Loucy (cell line): ENCODE results near the gene RAPGEF2.

Experiments
- H2AFZ ChIP-seq: fragments of 200-600 bp; sonication (generic); 2 replicates; pipeline ENCODE4 v1.6.0; 2016; ENCODE audit warnings: antibody characterized with exemption, mild to moderate bottlenecking, low read length, moderate library complexity
- H3F3A ChIP-seq: fragments of 200-600 bp; 2 replicates; pipeline ENCODE4 v1.6.0; 2016; ENCODE audit warnings: antibody characterized with exemption, low read depth, mild to moderate bottlenecking
- H3K27me3 ChIP-seq: fragments of 200-600 bp; sonication (generic); 2 replicates; pipeline ENCODE4 v1.6.1; 2014; ENCODE audit warnings: low read length, mild to moderate bottlenecking; ENCODE audit not compliant: insufficient read depth, poor library complexity, severe bottlenecking
- H3K36me3 ChIP-seq: fragments of 200-600 bp; sonication (generic); 2 replicates; pipeline ENCODE4 v1.6.1; 2016; ENCODE audit warnings: low read length; ENCODE audit not compliant: insufficient read depth
- H3K4me1 ChIP-seq: fragments of 200-600 bp; sonication (generic); 2 replicates; pipeline ENCODE4 v1.5.1; 2014; ENCODE audit warnings: low read length, mild to moderate bottlenecking; ENCODE audit not compliant: insufficient read depth, poor library complexity, severe bottlenecking
- H3K4me2 ChIP-seq: fragments of 200-600 bp; sonication (generic); 2 replicates; pipeline ENCODE4 v1.6.0; 2014; ENCODE audit warnings: antibody characterized with exemption, low read length, low read depth, mild to moderate bottlenecking; ENCODE audit not compliant: poor library complexity, severe bottlenecking
- H3K4me3 ChIP-seq: fragments of 200-600 bp; sonication (generic); 2 replicates; pipeline ENCODE4 v1.5.1; 2014; ENCODE audit warnings: low read length, mild to moderate bottlenecking, mixed read lengths; ENCODE audit not compliant: poor library complexity, severe bottlenecking
- H3K79me2 ChIP-seq: fragments of 200-600 bp; sonication (generic); 2 replicates; pipeline ENCODE4 v1.6.1; 2014; ENCODE audit warnings: low read length; ENCODE audit not compliant: insufficient read depth
- H3K9ac ChIP-seq: fragments of 200-600 bp; sonication (generic); 2 replicates; pipeline ENCODE4 v1.6.0; 2014; ENCODE audit warnings: mild to moderate bottlenecking, low read depth, low read length, moderate library complexity; ENCODE audit not compliant: poor library complexity, severe bottlenecking
- H3K9me2 ChIP-seq: fragments of 200-600 bp; sonication (generic); replicated peaks from 2 replicates; pipeline ENCODE4 v1.6.1; 2016; ENCODE audit warnings: low read depth, low read length, mixed read lengths
- H3K9me3 ChIP-seq: fragments of 200-600 bp; sonication (generic); 2 replicates; pipeline ENCODE4 v1.6.1; 2014; ENCODE audit warnings: mild to moderate bottlenecking, antibody characterized with exemption, low read length, low read depth; ENCODE audit not compliant: insufficient read depth
- H4K20me1 ChIP-seq: fragments of 200-600 bp; sonication (generic); 2 replicates; pipeline ENCODE4 v1.6.0; 2014; ENCODE audit warnings: antibody characterized with exemption, low read length, mild to moderate bottlenecking; ENCODE audit not compliant: insufficient read depth, poor library complexity, severe bottlenecking
- EZH2phosphoT487 ChIP-seq: fragments of 200-600 bp; IDR thresholded peaks from 2 replicates; pipeline ENCODE4 v1.6.1; 2018; ENCODE audit warnings: antibody characterized with exemption, mild to moderate bottlenecking, moderate library complexity, borderline replicate concordance
- TF ChIP-seq, protein P1 (sequence below): fragments of 200-600 bp; sonication (generic); conservative IDR thresholded peaks from 2 replicates; pipeline ENCODE4 v1.5.1; 2014; ENCODE audit warnings: mild to moderate bottlenecking, antibody characterized with exemption, low read length

The RAPGEF2 gene

DNA sequence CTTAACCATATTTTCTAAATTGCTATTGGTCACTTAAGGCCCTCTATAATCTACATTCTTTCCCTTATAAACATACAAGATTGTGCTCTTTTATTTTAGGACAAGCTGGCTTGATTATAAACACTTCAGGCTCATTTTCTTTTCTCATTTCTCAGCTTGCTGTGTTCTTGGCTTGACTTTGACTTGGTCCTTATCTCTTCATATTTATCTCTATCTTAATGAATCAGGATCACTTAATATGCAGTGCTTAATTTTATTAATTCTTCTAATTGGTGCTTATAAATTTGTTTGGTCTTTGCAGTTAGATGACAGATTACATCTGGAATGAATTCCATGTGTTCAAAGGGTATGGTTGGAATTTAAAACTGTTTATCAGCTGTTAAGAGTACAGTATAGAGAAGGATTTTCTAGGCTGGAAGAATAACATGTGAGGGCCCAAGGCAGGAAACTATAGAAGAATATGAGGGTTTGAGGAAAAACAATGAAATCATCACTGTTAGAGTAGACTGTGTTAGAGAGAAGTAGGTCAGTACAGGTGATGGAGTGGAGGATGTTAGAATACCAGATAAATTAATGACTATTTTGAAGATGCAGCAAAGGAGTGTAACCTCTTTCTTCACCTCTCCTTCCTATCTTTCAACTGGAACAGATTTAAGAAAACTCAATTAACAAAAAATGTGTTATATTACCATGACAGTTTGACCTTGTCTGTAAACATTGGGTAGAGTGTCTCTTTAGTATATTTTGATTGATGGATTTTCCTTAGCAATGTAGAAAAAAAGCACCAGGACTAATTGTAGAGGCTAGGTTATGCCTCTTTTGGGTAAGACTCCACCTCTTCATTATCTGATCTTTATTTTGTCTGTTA, 169.6 kb downstream of the RAPGEF2 start:
- Histone ChIP-seq H3K4me3 (no peak overlapping the region), H3K27me3 (no peaks in the 10 kb centered on the region), H3K9me3 (peaks cover 3% of the 10 kb centered on the region; the same call in 1 of the 2 replicates), H3K36me3 (no peaks in the 10 kb centered on the region), H2AFZ (no peak overlapping the region), H3F3A (no peaks in the 10 kb centered on the region; the same call in 1 of the 2 replicates), H3K4me1 (peaks cover 36% of the 10 kb centered on the region), H3K79me2 (no peaks in the 10 kb centered on the region), H3K9ac (no peak overlapping the region), H3K4me2 (peak overlapping the region; percentile 21), H3K9me2 (no peaks in the 10 kb centered on the region), H4K20me1 (no peaks in the 10 kb centered on the region)
- TF ChIP-seq, protein P1, sequence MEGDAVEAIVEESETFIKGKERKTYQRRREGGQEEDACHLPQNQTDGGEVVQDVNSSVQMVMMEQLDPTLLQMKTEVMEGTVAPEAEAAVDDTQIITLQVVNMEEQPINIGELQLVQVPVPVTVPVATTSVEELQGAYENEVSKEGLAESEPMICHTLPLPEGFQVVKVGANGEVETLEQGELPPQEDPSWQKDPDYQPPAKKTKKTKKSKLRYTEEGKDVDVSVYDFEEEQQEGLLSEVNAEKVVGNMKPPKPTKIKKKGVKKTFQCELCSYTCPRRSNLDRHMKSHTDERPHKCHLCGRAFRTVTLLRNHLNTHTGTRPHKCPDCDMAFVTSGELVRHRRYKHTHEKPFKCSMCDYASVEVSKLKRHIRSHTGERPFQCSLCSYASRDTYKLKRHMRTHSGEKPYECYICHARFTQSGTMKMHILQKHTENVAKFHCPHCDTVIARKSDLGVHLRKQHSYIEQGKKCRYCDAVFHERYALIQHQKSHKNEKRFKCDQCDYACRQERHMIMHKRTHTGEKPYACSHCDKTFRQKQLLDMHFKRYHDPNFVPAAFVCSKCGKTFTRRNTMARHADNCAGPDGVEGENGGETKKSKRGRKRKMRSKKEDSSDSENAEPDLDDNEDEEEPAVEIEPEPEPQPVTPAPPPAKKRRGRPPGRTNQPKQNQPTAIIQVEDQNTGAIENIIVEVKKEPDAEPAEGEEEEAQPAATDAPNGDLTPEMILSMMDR = no peak
- no peak for TF ChIP-seq EZH2phosphoT487

DNA sequence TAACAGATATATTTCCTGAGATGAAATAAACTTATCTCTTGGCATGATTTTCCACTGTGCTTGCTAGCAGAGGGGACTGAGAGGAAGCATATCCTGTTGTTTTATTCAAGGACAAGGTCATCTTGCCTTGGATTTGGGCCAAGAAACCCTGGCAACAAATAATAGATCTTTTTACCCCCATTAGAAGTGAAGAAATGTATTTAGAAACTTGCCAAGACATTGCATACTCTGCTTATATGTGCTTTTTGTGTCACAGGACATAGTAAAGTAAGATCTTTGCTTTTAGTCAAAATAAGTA, 170.2 kb downstream of the RAPGEF2 start:
- Histone ChIP-seq H3K4me3 (no peak overlapping the region), H3K4me1 (peaks cover 36% of the 10 kb centered on the region), H3K27me3 (no peaks in the 10 kb centered on the region), H4K20me1 (no peaks in the 10 kb centered on the region), H3K9me3 (peaks cover 3% of the 10 kb centered on the region; the same call in 1 of the 2 replicates), H3F3A (no peaks in the 10 kb centered on the region; the same call in 1 of the 2 replicates), H2AFZ (no peak overlapping the region), H3K9me2 (no peaks in the 10 kb centered on the region), H3K36me3 (no peaks in the 10 kb centered on the region), H3K4me2 (peak overlapping the region; percentile 21), H3K79me2 (no peaks in the 10 kb centered on the region), H3K9ac (no peak overlapping the region)
- TF ChIP-seq, protein P1 = no peak
- no peak for TF ChIP-seq EZH2phosphoT487

DNA sequence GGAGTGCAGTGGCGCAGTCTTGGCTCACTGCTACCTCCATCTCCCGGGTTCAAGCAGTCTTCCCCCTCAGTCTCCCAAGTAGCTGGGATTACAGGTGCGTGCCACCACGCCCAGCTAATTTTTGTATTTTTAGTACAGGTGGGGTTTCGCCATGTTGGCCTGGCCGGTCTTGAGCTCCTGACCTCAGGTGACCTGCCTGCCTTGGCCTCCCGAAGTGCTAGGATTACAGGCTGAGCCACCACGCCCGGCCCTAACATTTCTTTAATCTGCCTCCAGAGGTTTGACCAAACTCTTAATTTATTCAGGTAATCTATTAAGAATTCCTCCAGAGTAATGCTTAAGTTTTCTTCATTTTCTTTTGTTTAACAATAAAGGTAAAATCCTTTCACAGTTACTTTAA, 171.0 kb downstream of the RAPGEF2 start:
- Histone ChIP-seq H4K20me1 (no peaks in the 10 kb centered on the region), H2AFZ (no peak overlapping the region), H3K9ac (no peak overlapping the region), H3K79me2 (no peaks in the 10 kb centered on the region), H3K4me2 (no peak overlapping the region), H3K4me3 (no peak overlapping the region), H3K9me3 (peaks cover 3% of the 10 kb centered on the region; the same call in 1 of the 2 replicates), H3K27me3 (no peaks in the 10 kb centered on the region), H3K4me1 (peaks cover 36% of the 10 kb centered on the region), H3K9me2 (no peaks in the 10 kb centered on the region), H3K36me3 (no peaks in the 10 kb centered on the region; the same call in 1 of the 2 replicates), H3F3A (no peaks in the 10 kb centered on the region; the same call in 1 of the 2 replicates)
- TF ChIP-seq, protein P1 = no peak
- no peak for TF ChIP-seq EZH2phosphoT487
